ENCODE results near the gene HTD2. TPM values are rescaled to one million over a fixed set of nuclear protein-coding genes. Genes with fewer than 3 reads are reported as not detected.

The HTD2 gene
- total and polyA plus RNA-seq, 2 of the 4 experiments (the other 2 are of a cell fraction), result 6.4 to 13.3 TPM

- Histone ChIP-seq H3K9ac (ENCODE audit: low read depth, low read length) (no peak overlapping the region), H3K4ac (ENCODE audit: low read depth, low read length) (peak overlapping the region; percentile 20), H2AK5ac (ENCODE audit: low read depth, low read length) (peak overlapping the region; percentile 38; the same call in 1 of the 2 replicates), H3K9me1 (ENCODE audit: insufficient read depth, low read length) (peaks cover 7% of the 10 kb centered on the region), H2BK5ac (ENCODE audit: low read depth, low read length, poor library complexity, severe bottlenecking) (no peak overlapping the region), H4K91ac (ENCODE audit: insufficient read depth, low read depth, low read length) (peak overlapping the region; percentile 19; the same call in 1 of the 2 replicates), H3K27ac (ENCODE audit: insufficient read depth, low read length) (peak overlapping the region; percentile 45; the same call in 1 of the 2 replicates), H3K18ac (ENCODE audit: low read depth, low read length) (peak overlapping the region; percentile 1; the same call in 1 of the 2 replicates), H3K23ac (ENCODE audit: low read depth, low read length) (no peak overlapping the region; the same call in 1 of the 2 replicates), H2BK20ac (ENCODE audit: low read depth, low read length) (peak overlapping the region; percentile 21), H3K4me2 (ENCODE audit: low read depth, low read length) (no peak overlapping the region; the same call in 1 of the 2 replicates), H2AK9ac (replicated peaks; ENCODE audit: low read depth, low read length, poor library complexity) (no peak overlapping the region), H4K8ac (ENCODE audit: low read depth in 2 of 2, low read length in 2 of 2) (peak overlapping the region in 1 of 2 experiments; percentile 0; a peak in 2 of 4 replicates), H3K56ac (ENCODE audit: extremely low read depth, insufficient read depth, low read length) (no peak overlapping the region), H2BK15ac (ENCODE audit: low read depth, low read length) (peak overlapping the region; percentile 4; the same call in 1 of the 3 replicates), H3K4me1 (ENCODE audit: control insufficient read depth, insufficient read depth, low read length) (peaks cover 18% of the 10 kb centered on the region), H3K9me3 (ENCODE audit: control insufficient read depth, insufficient read depth, low read length) (no peaks in the 10 kb centered on the region), H2AFZ (replicated peaks; ENCODE audit: low read length, poor library complexity) (no peak overlapping the region), H2BK120ac (ENCODE audit: low read depth, low read length) (peak overlapping the region; percentile 1; the same call in 1 of the 2 replicates), H4K20me1 (ENCODE audit: insufficient read depth, low read length) (peaks cover 20% of the 10 kb centered on the region; the same call in 1 of the 2 replicates), H3K14ac (replicated peaks; ENCODE audit: low read depth, low read length) (peak overlapping the region; percentile 0; the same call in 1 of the 2 replicates), H3K36me3 (ENCODE audit: control insufficient read depth, insufficient read depth, low read length) (peaks cover 3% of the 10 kb centered on the region; the same call in 1 of the 2 replicates), H3K4me3 (ENCODE audit: insufficient read depth, low read depth, low read length) (no peak overlapping the region), H3K79me1 (ENCODE audit: low read depth in 1 of 2, low read length in 2 of 2) (peaks cover 14 to 58% of the 10 kb centered on the region in 2 experiments; a peak in 3 of 4 replicates), H4K5ac (ENCODE audit: low read depth, low read length) (no peak overlapping the region), H3K27me3 (ENCODE audit: control insufficient read depth, insufficient read depth, low read length) (no peaks in the 10 kb centered on the region)
- WGBS, 2 experiments (ENCODE audit: extremely low coverage in 2 of 2, insufficient read length in 1 of 2), result no CpG with 5 or more reads among the region's 3 CpGs
- no TSS peak for BruUV-seq (replicated peaks)
- ATAC-seq (ENCODE audit: low read depth) (no peak), DNase-seq (peak; percentile 89)
- intact Hi-C loops (cut with micrococcal nuclease), result loop anchor here (10.0 kb wide), 1 partner anchor 288 kb away; no protein-coding TSS in a partner anchor
- POLR2A ChIA-PET (ENCODE audit: unreplicated experiment), result interaction anchor here (0.5 to 1.0 kb wide), 2 partner anchors 14 to 38 kb away, joined by 3 read pairs; no protein-coding TSS in a partner anchor
- CTCF ChIA-PET, result interaction anchor here (1.9 kb wide), 1 partner anchor 79 kb away, joined by 7 read pairs; no protein-coding TSS in a partner anchor
- dilution Hi-C loops (cut with HindIII; ENCODE audit: low sequenced_read_pairs, unreplicated experiment), result no loop called here
- in situ Hi-C loops (cut with MboI; ENCODE audit: low sequenced_read_pairs), result no loop called here
- no peak for TF ChIP-seq NFE2L2 (IDR thresholded peaks at IDR 0.05; ENCODE audit: low read depth, low read length)
- no peak for TF ChIP-seq MAZ (IDR thresholded peaks at IDR 0.05; ENCODE audit: borderline replicate concordance, low read depth, low read length)
- no peak for TF ChIP-seq BHLHE40 (IDR thresholded peaks at IDR 0.05; ENCODE audit: low read depth, low read length)
- TF ChIP-seq, protein P1, sequence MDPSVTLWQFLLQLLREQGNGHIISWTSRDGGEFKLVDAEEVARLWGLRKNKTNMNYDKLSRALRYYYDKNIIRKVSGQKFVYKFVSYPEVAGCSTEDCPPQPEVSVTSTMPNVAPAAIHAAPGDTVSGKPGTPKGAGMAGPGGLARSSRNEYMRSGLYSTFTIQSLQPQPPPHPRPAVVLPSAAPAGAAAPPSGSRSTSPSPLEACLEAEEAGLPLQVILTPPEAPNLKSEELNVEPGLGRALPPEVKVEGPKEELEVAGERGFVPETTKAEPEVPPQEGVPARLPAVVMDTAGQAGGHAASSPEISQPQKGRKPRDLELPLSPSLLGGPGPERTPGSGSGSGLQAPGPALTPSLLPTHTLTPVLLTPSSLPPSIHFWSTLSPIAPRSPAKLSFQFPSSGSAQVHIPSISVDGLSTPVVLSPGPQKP (IDR thresholded peaks at IDR 0.05; ENCODE audit: borderline replicate concordance, low read depth, low read length), result no peak
- peak; percentile 29; the same call in 1 of the 2 replicates for TF ChIP-seq MXI1 (IDR thresholded peaks at IDR 0.05; ENCODE audit: borderline replicate concordance, low read depth, low read length)
- no peak for TF ChIP-seq USF2 (IDR thresholded peaks at IDR 0.05; ENCODE audit: low read depth, low read length)
- TF ChIP-seq, protein P2, sequence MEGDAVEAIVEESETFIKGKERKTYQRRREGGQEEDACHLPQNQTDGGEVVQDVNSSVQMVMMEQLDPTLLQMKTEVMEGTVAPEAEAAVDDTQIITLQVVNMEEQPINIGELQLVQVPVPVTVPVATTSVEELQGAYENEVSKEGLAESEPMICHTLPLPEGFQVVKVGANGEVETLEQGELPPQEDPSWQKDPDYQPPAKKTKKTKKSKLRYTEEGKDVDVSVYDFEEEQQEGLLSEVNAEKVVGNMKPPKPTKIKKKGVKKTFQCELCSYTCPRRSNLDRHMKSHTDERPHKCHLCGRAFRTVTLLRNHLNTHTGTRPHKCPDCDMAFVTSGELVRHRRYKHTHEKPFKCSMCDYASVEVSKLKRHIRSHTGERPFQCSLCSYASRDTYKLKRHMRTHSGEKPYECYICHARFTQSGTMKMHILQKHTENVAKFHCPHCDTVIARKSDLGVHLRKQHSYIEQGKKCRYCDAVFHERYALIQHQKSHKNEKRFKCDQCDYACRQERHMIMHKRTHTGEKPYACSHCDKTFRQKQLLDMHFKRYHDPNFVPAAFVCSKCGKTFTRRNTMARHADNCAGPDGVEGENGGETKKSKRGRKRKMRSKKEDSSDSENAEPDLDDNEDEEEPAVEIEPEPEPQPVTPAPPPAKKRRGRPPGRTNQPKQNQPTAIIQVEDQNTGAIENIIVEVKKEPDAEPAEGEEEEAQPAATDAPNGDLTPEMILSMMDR (conservative IDR thresholded peaks at IDR 0.05; ENCODE audit: low read depth, low read length), result no peak
- no peak for TF ChIP-seq CEBPB (IDR thresholded peaks at IDR 0.05; ENCODE audit: low read depth, low read length)
- no peak for TF ChIP-seq RAD21 (IDR thresholded peaks at IDR 0.05; ENCODE audit: low read length)
- no peak for TF ChIP-seq RFX5 (IDR thresholded peaks at IDR 0.05; ENCODE audit: low read depth, low read length)
- no peak for TF ChIP-seq POLR2A (IDR thresholded peaks at IDR 0.05; ENCODE audit: low read depth, low read length)
- peak; percentile 86 for TF ChIP-seq MAFK (IDR thresholded peaks at IDR 0.05; ENCODE audit: low read depth, low read length)
- 0 out of 2 replicates have a peak, but pooled peaks have one; percentile 28 for TF ChIP-seq FOS (IDR thresholded peaks at IDR 0.05; ENCODE audit: low read depth, low read length)
Measured at GRCh38 chr3:58336135-58336882, 30.0 kb downstream of the HTD2 start.

Measured in IMR-90 (cell line).